ENCODE results near the gene BPIFB2. TPM values are rescaled to one million over a fixed set of nuclear protein-coding genes. Genes with fewer than 3 reads are reported as not detected.

Gene BPIFB2, protein sequence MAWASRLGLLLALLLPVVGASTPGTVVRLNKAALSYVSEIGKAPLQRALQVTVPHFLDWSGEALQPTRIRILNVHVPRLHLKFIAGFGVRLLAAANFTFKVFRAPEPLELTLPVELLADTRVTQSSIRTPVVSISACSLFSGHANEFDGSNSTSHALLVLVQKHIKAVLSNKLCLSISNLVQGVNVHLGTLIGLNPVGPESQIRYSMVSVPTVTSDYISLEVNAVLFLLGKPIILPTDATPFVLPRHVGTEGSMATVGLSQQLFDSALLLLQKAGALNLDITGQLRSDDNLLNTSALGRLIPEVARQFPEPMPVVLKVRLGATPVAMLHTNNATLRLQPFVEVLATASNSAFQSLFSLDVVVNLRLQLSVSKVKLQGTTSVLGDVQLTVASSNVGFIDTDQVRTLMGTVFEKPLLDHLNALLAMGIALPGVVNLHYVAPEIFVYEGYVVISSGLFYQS
- total RNA-seq: not detected in 2 replicates

DNA sequence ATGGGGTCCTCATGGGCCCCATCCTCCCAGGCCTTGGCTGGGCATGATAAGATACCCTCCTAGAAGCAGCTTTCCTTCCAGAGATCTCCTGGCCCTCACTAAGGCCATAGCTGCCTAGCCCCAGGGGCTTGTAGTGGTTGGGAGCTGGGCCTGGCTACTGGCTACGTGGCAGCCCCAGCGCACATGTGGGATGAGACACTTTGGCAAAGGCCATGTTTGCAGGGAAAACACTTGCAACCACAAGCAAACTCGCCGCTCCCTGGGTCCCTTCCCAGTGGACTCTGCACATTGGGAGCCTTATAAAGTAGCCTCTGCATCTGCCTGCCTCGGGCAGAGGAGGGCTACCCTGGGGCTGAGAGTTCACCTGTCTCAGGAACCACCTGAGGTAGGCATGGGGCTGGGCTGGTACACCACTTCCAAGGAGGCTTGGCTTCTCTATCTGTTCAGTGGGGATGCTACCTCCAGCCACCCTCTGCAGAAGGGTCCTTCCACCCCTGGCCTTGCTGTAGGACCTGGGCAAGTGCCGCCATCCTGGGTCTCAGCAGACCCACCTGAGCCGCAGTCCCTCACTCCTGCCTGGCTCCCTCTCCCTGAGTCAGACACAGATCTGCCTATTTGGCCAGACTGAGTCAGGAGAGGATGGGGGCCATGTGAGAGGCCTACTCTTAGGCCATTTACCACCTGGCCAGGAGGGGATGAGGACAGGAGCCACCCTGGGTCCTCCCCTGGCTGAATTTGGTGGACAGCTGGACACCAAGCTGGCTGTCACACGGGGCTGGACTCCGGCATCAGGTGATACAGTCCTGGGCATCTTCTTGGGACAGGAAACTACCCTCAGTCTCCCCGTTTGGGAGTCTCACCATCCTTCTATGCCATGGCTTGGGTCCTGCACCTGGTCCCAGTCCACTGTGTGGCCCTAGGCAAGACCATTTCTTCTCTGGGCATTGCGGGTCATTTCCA lies at the start of gene BPIFB2:
TSS of gene BPIFB2 (plus strand) at position 329 of the 960 bp plus-strand sequence. CDS start 871 bp downstream, outside the sequence.

DNA sequence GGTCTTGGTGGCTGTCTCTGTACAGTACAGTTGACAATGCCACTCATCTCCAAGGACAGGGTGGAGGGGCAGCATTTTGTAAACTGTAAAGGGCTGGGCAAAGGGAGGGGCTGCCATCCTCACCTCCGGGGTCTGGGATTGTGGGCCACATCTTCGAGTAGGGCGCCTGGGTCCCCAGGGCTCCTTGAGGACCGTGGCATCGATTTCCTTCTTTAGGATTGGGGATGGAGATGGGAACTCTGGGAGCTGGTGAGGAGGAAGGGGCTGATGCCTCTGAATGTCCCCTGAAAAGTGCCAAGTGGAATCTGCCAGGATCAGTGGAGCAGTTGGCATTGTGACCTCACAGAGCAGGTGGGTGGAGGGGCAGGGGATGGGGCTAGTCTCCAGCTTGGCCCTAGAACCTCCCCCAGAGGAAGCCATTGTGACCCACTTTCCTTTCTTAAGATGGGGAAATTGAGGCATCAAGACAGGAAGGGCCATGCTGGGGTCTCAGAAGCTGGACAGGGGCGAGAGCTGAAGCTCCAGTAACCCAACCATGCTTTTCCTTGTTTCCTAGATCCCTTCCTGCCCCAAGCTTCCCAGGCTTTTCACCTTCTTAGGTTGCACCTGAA lies 3.3 kb upstream of the BPIFB2 start, which contains the start of gene SUN5:
TSS of gene SUN5 (minus strand) at position 293 of the 611 bp plus-strand sequence. CDS start at position 200, 93 bp downstream.

DNA sequence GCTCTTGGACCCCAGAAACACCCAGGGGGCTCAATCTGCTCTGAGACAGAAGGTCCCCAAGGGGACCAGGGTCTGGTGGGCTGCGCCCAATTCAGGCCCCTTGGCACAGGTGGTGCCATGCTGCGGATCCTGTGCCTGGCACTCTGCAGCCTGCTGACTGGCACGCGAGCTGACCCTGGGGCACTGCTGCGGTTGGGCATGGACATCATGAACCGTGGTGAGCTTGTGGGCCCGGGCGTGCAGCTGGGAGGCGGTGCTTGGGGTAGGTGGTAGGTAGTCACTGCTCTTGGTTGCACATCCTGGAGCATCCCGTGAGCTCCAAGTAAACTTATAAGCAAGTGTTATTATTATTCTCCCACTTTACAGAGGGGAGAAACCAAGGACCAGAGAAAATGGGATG lies 24.0 kb downstream of the BPIFB2 start, which contains the start of gene BPIFB6:
TSS of gene BPIFB6 (plus strand) at position 118 of the 400 bp plus-strand sequence. CDS start at position 118, 0 bp downstream.

DNA sequence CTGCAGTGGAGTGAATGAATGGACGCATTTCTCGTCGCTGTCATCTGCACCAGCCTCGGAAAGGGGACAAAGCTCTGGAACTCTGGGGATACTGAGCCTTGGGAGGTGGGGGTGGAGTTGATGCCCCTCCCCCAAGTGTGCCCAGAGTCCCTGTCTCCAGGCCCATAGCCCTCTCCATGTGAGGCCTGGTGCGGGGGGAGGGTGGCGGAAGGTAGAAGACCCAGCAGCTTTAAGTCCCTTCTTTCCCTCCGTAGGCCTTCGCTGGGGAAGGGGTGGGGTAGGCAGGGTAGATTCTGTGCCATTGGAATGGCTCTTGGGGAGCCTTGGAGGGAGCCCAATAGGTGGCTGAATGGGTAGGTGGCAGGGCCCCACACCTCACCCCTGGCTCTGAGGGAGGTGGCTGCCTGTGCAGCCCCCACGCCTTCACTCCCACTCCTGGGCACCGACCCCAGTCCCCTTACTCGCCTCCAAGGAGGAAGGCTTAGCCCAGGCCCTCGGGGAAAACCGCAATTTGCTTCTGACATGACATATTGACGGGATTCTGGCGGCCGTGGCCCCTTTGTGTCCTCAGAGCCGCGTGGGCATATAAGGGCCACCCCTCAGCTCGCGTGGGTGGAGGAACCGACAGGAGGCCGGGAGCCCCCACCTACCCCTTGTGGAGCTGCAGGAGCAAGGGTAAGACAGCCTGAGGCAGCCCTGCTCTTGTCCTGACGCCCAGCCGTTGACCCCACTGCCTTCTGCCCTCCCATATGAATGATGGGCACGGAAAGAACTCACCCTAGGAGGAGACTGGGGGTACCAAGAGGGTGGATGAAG lies 46.0 kb downstream of the BPIFB2 start, which contains the start of gene BPIFB3:
TSS of gene BPIFB3 (plus strand) at position 613 of the 816 bp plus-strand sequence. CDS start 1,533 bp downstream, outside the sequence.

Other genes starting within 250 kb of the BPIFB2 start
- 2.2 and 2.9 TPM in 2 replicates for gene DNMT3B, start 245.3 kb upstream of the BPIFB2 start, total RNA-seq
- 78.5 and 90.0 TPM in 2 replicates for gene MAPRE1, start 187.8 kb upstream of the BPIFB2 start, total RNA-seq
- 0.13 and 0.50 TPM in 2 replicates for gene EFCAB8, start 148.8 kb upstream of the BPIFB2 start, total RNA-seq
- not detected in 2 replicates for gene SUN5, start 3.3 kb upstream of the BPIFB2 start, total RNA-seq
- not detected in 2 replicates for gene BPIFB6, start 23.9 kb downstream of the BPIFB2 start, total RNA-seq
- not detected in 2 replicates for gene BPIFB3, start 46.2 kb downstream of the BPIFB2 start, total RNA-seq
- not detected in 2 replicates for gene BPIFB4, start 71.9 kb downstream of the BPIFB2 start, total RNA-seq
- gene BPIFA2, start 160.5 kb downstream of the BPIFB2 start, total RNA-seq: not detected in 2 replicates
- not detected in 2 replicates for gene BPIFA3, start 209.6 kb downstream of the BPIFB2 start, total RNA-seq
- not detected in 2 replicates for gene BPIFA1, start 228.3 kb downstream of the BPIFB2 start, total RNA-seq